Measurements from ENCODE around the gene ABCA9.

ABCA9 gene

DNA sequence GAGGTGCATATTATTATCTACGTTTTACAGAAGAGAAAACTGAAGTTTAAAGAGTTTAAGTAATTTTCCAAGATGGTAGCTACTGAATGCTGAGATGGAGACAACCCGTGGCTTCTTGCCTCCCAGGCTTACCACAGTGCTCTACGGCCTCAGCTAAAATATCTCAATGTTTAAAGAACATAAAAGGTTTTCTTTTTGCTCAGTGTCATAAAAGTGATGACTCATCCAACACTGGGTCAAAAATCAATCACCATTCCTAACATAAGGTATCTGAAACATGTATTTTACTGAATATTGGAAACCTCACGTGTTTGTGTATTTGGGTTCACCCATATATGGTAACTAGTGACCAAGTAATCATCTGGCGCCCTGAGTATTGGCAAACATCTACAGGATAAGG, 18.4 kb downstream of the ABCA9 start:
- H3K4me3 ChIP-seq (ENCODE audit: low read length in 2 of 2): no peak overlapping the region
- no peak overlapping the region for H2BK12ac ChIP-seq (ENCODE audit: low read length)
- no peak overlapping the region for H4K8ac ChIP-seq (ENCODE audit: low read depth, low read length)
- no peak overlapping the region for H3K27ac ChIP-seq (replicated peaks; ENCODE audit: low read length)
- no peaks in the 10 kb centered on the region for H3K27me3 ChIP-seq (ENCODE audit: control insufficient read depth in 3 of 3, insufficient read depth in 3 of 3, low read depth in 1 of 3, low read length in 3 of 3)
- H4K91ac ChIP-seq (ENCODE audit: low read depth, low read length, poor library complexity): no peak overlapping the region
- no peaks in the 10 kb centered on the region for H3K4me1 ChIP-seq (ENCODE audit: control insufficient read depth in 2 of 2, insufficient read depth in 1 of 2, low read depth in 1 of 2, low read length in 2 of 2)
- H3K79me1 ChIP-seq (ENCODE audit: low read depth, low read length): no peaks in the 10 kb centered on the region
- no peaks in the 10 kb centered on the region for H3K36me3 ChIP-seq (replicated peaks in 1 of 2; ENCODE audit: control insufficient read depth in 2 of 2, insufficient read depth in 2 of 2, low read length in 2 of 2)
- H2AFZ ChIP-seq (ENCODE audit: low read length): no peak overlapping the region
- DNase-seq (ENCODE audit: low spot score): no peak
- no peak overlapping the region for H3K18ac ChIP-seq (ENCODE audit: low read length)
- H3K14ac ChIP-seq (ENCODE audit: low read length): no peak overlapping the region
- no peak overlapping the region for H3K9ac ChIP-seq (ENCODE audit: low read depth, low read length, poor library complexity)
- no peak overlapping the region for H2BK15ac ChIP-seq (ENCODE audit: low read length)
- no peak overlapping the region for H3K23ac ChIP-seq (ENCODE audit: low read depth, low read length, poor library complexity)
- H2AK5ac ChIP-seq (ENCODE audit: low read depth, low read length): no peak overlapping the region
- no peak overlapping the region for H2BK120ac ChIP-seq (ENCODE audit: low read depth, low read length)
- no CpG with 5 or more reads among the region's 5 CpGs for WGBS, 2 donors (ENCODE audit: extremely low coverage in 2 of 2, insufficient read length in 2 of 2, insufficient replicate concordance in 1 of 2)
- no peak overlapping the region for H3K4ac ChIP-seq (ENCODE audit: low read length)
- no peak overlapping the region for H3K4me2 ChIP-seq (ENCODE audit: insufficient read depth, low read length, poor library complexity, severe bottlenecking)
- peaks cover 0 to 2% of the 10 kb centered on the region in 2 donors for H3K9me3 ChIP-seq (replicated peaks in 1 of 2; ENCODE audit: control insufficient read depth in 2 of 2, insufficient read depth in 1 of 2, low read depth in 1 of 2, low read length in 2 of 2)
- H2BK5ac ChIP-seq (ENCODE audit: low read length): no peak overlapping the region

- Histone ChIP-seq H3K9ac (ENCODE audit: low read depth, low read length, poor library complexity) (no peak overlapping the region), H2AK5ac (ENCODE audit: low read depth, low read length) (no peak overlapping the region), H3K4me2 (ENCODE audit: insufficient read depth, low read length, poor library complexity, severe bottlenecking) (no peak overlapping the region), H3K4me1 (ENCODE audit: control insufficient read depth in 2 of 2, insufficient read depth in 1 of 2, low read depth in 1 of 2, low read length in 2 of 2) (no peaks in the 10 kb centered on the region), H3K9me3 (replicated peaks in 1 of 2; ENCODE audit: control insufficient read depth in 2 of 2, insufficient read depth in 1 of 2, low read depth in 1 of 2, low read length in 2 of 2) (no peaks in the 10 kb centered on the region), H3K27ac (replicated peaks; ENCODE audit: low read length) (no peak overlapping the region), H3K27me3 (ENCODE audit: control insufficient read depth in 3 of 3, insufficient read depth in 3 of 3, low read depth in 1 of 3, low read length in 3 of 3) (no peaks in the 10 kb centered on the region), H2BK120ac (ENCODE audit: low read depth, low read length) (no peak overlapping the region), H3K23ac (ENCODE audit: low read depth, low read length, poor library complexity) (no peak overlapping the region), H3K4me3 (ENCODE audit: low read length in 2 of 2) (no peak overlapping the region), H2BK5ac (ENCODE audit: low read length) (no peak overlapping the region), H4K91ac (ENCODE audit: low read depth, low read length, poor library complexity) (no peak overlapping the region), H3K14ac (ENCODE audit: low read length) (no peak overlapping the region), H2AFZ (ENCODE audit: low read length) (no peak overlapping the region), H2BK12ac (ENCODE audit: low read length) (no peak overlapping the region), H3K4ac (ENCODE audit: low read length) (no peak overlapping the region), H3K79me1 (ENCODE audit: low read depth, low read length) (no peaks in the 10 kb centered on the region), H2BK15ac (ENCODE audit: low read length) (no peak overlapping the region), H4K8ac (ENCODE audit: low read depth, low read length) (no peak overlapping the region), H3K36me3 (replicated peaks in 1 of 2; ENCODE audit: control insufficient read depth in 2 of 2, insufficient read depth in 2 of 2, low read length in 2 of 2) (no peaks in the 10 kb centered on the region), H3K18ac (ENCODE audit: low read length) (no peak overlapping the region)
- no peak for DNase-seq (ENCODE audit: low spot score)
- WGBS, 2 donors (ENCODE audit: extremely low coverage in 2 of 2, insufficient read length in 2 of 2, insufficient replicate concordance in 1 of 2): no CpG with 5 or more reads among the region's 3 CpGs
Observed at GRCh38 chr17:69031839-69032238, 28.9 kb downstream of the ABCA9 start.

DNA sequence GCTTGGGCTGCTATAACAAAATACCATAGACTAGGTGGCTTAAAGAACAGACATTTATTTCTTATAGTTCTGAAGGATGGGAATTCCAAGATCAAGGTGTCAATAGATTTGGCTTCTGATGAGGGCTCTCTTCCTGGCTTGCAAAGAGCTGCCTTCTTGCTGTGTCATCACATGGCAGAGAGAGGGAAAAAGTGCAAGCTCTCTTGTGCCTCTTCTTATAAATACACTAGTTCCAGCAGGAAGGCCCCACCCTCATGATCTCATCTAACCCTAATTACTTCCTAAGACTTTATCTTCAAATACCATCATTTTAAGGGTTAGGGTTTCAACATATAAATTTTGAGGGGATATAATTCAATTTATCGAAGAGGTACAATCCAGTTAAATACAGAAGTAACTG, 30.6 kb downstream of the ABCA9 start:
- Histone ChIP-seq H2AFZ (ENCODE audit: low read length) (no peak overlapping the region), H4K8ac (ENCODE audit: low read depth, low read length) (no peak overlapping the region), H3K4me3 (ENCODE audit: low read length in 2 of 2) (no peak overlapping the region), H3K9me3 (replicated peaks in 1 of 2; ENCODE audit: control insufficient read depth in 2 of 2, insufficient read depth in 1 of 2, low read depth in 1 of 2, low read length in 2 of 2) (no peaks in the 10 kb centered on the region), H3K18ac (ENCODE audit: low read length) (no peak overlapping the region), H2BK5ac (ENCODE audit: low read length) (no peak overlapping the region), H3K27me3 (ENCODE audit: control insufficient read depth in 3 of 3, insufficient read depth in 3 of 3, low read depth in 1 of 3, low read length in 3 of 3) (no peaks in the 10 kb centered on the region), H2AK5ac (ENCODE audit: low read depth, low read length) (no peak overlapping the region), H3K79me1 (ENCODE audit: low read depth, low read length) (no peaks in the 10 kb centered on the region), H3K4me2 (ENCODE audit: insufficient read depth, low read length, poor library complexity, severe bottlenecking) (no peak overlapping the region), H4K91ac (ENCODE audit: low read depth, low read length, poor library complexity) (no peak overlapping the region), H3K36me3 (replicated peaks in 1 of 2; ENCODE audit: control insufficient read depth in 2 of 2, insufficient read depth in 2 of 2, low read length in 2 of 2) (no peaks in the 10 kb centered on the region), H2BK15ac (ENCODE audit: low read length) (no peak overlapping the region), H3K27ac (replicated peaks; ENCODE audit: low read length) (no peak overlapping the region), H2BK120ac (ENCODE audit: low read depth, low read length) (no peak overlapping the region), H3K4me1 (ENCODE audit: control insufficient read depth in 2 of 2, insufficient read depth in 1 of 2, low read depth in 1 of 2, low read length in 2 of 2) (no peaks in the 10 kb centered on the region), H3K14ac (ENCODE audit: low read length) (no peak overlapping the region), H3K4ac (ENCODE audit: low read length) (no peak overlapping the region), H3K9ac (ENCODE audit: low read depth, low read length, poor library complexity) (no peak overlapping the region), H2BK12ac (ENCODE audit: low read length) (no peak overlapping the region), H3K23ac (ENCODE audit: low read depth, low read length, poor library complexity) (no peak overlapping the region)
- no peak for DNase-seq (ENCODE audit: low spot score)
- WGBS, 2 donors (ENCODE audit: extremely low coverage in 2 of 2, insufficient read length in 2 of 2, insufficient replicate concordance in 1 of 2): no CpG with 5 or more reads among the region's 1 CpG

DNA sequence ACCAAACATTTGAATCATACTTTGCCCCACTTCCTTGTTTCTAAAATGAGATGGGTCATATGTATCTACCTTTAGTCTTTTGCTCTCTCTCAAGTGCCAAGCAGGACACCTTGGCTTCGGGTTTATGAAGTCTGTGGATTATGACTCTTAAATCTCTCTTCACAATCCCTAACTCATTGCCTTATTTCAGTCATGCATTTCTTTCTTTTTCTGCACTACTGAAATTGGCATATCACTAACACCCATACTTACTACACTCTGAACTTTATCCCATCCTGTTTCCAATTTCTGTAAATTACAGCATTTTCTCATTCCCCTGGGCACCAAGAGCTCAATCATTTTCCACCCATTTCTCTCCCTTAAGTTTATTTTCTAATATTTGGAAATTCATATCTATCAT, 42.0 kb downstream of the ABCA9 start:
- no peak overlapping the region for H2BK15ac ChIP-seq (ENCODE audit: low read length)
- no peak overlapping the region for H4K8ac ChIP-seq (ENCODE audit: low read depth, low read length)
- no peak for DNase-seq (ENCODE audit: low spot score)
- H2BK5ac ChIP-seq (ENCODE audit: low read length): no peak overlapping the region
- no peak overlapping the region for H2AFZ ChIP-seq (ENCODE audit: low read length)
- no peaks in the 10 kb centered on the region for H3K36me3 ChIP-seq (replicated peaks in 1 of 2; ENCODE audit: control insufficient read depth in 2 of 2, insufficient read depth in 2 of 2, low read length in 2 of 2)
- H3K14ac ChIP-seq (ENCODE audit: low read length): no peak overlapping the region
- no peaks in the 10 kb centered on the region for H3K27me3 ChIP-seq (ENCODE audit: control insufficient read depth in 3 of 3, insufficient read depth in 3 of 3, low read depth in 1 of 3, low read length in 3 of 3)
- no peaks in the 10 kb centered on the region for H3K4me1 ChIP-seq (ENCODE audit: control insufficient read depth in 2 of 2, insufficient read depth in 1 of 2, low read depth in 1 of 2, low read length in 2 of 2)
- H3K27ac ChIP-seq (replicated peaks; ENCODE audit: low read length): no peak overlapping the region
- no CpG with 5 or more reads among the region's 1 CpG for WGBS, 2 donors (ENCODE audit: extremely low coverage in 2 of 2, insufficient read length in 2 of 2, insufficient replicate concordance in 1 of 2)
- H3K18ac ChIP-seq (ENCODE audit: low read length): no peak overlapping the region
- H4K91ac ChIP-seq (ENCODE audit: low read depth, low read length, poor library complexity): no peak overlapping the region
- no peaks in the 10 kb centered on the region for H3K9me3 ChIP-seq (replicated peaks in 1 of 2; ENCODE audit: control insufficient read depth in 2 of 2, insufficient read depth in 1 of 2, low read depth in 1 of 2, low read length in 2 of 2)
- no peak overlapping the region for H2BK120ac ChIP-seq (ENCODE audit: low read depth, low read length)
- H3K4me3 ChIP-seq (ENCODE audit: low read length in 2 of 2): no peak overlapping the region
- no peaks in the 10 kb centered on the region for H3K79me1 ChIP-seq (ENCODE audit: low read depth, low read length)
- H3K4me2 ChIP-seq (ENCODE audit: insufficient read depth, low read length, poor library complexity, severe bottlenecking): no peak overlapping the region
- H3K23ac ChIP-seq (ENCODE audit: low read depth, low read length, poor library complexity): no peak overlapping the region
- H2BK12ac ChIP-seq (ENCODE audit: low read length): no peak overlapping the region
- H3K4ac ChIP-seq (ENCODE audit: low read length): no peak overlapping the region
- H3K9ac ChIP-seq (ENCODE audit: low read depth, low read length, poor library complexity): no peak overlapping the region
- H2AK5ac ChIP-seq (ENCODE audit: low read depth, low read length): no peak overlapping the region

Measured in neuronal stem cell (in vitro differentiated cells).